ENCODE measurements around the gene TEN1.
"Not testable (repeated sequence)": the region's sequence is repeated elsewhere in the genome, so short reads cannot be mapped to it uniquely, and the experiment has no call there.

The TEN1 gene

GRCh38 chr17:75978938-75979704 is at the start of gene TEN1, which contains the start of gene ACOX1:
Gene TEN1, plus strand, starts transcription at chr17:75979240. Its CDS starts 6,953 bp downstream, at chr17:75986193.
Gene ACOX1, minus strand, starts transcription at chr17:75979166. Its CDS starts 93 bp downstream, at chr17:75979073.
- peak; percentile 93 to 96 for DNase-seq (ENCODE audit: low read depth in 2 of 2)

DNA sequence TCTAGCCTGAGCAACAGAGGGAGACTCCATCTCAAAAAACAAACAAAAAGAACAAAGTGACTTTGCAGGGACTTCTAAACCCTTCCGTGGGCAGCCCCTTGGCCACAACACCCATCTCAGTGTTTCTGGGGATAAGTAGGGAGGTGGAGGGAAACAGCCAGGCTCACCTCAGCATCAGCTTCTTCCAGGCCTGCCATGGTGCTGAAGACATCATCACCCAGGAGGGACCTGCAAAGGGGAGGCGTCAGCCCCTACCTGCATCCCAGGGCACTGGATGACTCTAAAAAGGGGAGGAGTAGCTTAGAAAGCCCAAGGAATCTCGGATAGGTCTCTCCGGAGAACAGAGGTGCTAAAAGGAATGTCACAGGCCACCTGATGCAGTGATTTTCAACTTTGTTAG is 48.0 kb upstream of the TEN1 start:
- no peak for DNase-seq (ENCODE audit: low read depth in 2 of 2)

DNA sequence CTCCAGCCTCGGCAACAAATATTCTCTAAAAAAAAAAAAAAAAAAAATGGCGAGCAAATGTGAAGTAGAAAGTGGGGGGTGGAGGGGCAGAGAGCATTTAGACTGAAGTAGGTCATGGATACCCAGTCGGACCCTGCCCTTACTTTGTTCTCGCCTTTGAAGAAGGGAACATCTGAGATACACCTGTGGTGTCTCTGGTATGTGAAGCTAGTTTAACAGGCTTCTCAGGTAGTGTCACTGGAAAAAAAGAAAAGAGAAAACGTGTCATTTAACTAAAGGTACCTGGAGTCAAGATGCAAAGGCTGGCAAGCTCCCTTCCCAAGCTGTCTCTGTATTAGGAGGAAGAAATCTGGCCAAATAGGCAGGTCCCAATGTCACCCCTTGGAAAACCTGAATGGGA is 46.2 kb upstream of the TEN1 start:
- DNase-seq (ENCODE audit: low read depth in 2 of 2) = no peak

DNA sequence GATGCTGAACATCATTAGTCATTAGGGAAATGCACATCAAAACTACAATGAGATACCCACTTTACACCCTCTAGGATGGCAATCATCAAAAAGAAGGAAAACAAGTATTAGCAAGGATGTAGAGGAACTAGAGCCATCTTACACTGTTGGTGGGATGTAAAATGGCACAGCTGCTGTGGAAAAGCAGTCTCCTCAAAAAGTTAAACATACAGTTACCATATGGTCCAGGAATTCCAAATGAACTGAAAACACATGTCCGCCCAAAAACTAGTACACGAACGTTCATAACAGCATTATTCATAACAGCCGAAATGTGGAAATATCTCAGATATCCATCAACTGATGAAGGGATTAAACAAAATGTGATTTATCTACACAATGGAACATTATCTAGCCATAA is 45.2 kb upstream of the TEN1 start:
- no peak for DNase-seq (ENCODE audit: low read depth in 2 of 2)

GRCh38 chr17:75937652-75938051 is 41.4 kb upstream of the TEN1 start:
- DNase-seq (ENCODE audit: low read depth in 2 of 2) = no peak

GRCh38 chr17:75940727-75941441 is 38.2 kb upstream of the TEN1 start, which contains the start of gene FBF1:
Gene FBF1, minus strand, starts transcription at chr17:75941042. Its CDS starts 2,893 bp downstream, at chr17:75938149.
- DNase-seq (ENCODE audit: low read depth in 2 of 2) = peak; percentile 79 to 86

GRCh38 chr17:75941442-75941819 is 37.6 kb upstream of the TEN1 start:
- DNase-seq (ENCODE audit: low read depth in 2 of 2) = no peak

- no peak for DNase-seq (ENCODE audit: low read depth in 2 of 2)
These were observed 36.6 kb upstream of the TEN1 start for GRCh38 chr17:75942473-75942872.

- DNase-seq (ENCODE audit: low read depth in 2 of 2) = no peak
These were observed 35.5 kb upstream of the TEN1 start for GRCh38 chr17:75943491-75943890.

DNA sequence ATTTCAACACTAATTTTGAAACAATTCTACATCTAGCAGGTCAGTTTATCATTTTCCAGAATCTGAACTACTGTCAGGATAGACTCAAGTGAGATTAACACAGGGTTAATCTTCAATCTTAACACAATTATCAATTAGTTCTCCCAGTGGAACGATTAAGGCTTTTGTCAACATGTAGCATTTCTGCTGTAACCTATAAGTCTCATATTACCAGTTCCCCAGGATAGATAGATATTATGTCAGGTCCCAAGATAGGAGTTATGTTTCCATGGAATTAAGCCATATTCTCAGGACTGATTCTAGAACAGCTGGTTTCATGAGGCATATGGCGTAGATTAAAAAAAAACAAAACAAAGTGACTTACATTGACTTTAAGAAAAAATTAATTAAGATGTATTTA is 33.8 kb upstream of the TEN1 start:
- no peak for DNase-seq (ENCODE audit: low read depth in 2 of 2)

DNA sequence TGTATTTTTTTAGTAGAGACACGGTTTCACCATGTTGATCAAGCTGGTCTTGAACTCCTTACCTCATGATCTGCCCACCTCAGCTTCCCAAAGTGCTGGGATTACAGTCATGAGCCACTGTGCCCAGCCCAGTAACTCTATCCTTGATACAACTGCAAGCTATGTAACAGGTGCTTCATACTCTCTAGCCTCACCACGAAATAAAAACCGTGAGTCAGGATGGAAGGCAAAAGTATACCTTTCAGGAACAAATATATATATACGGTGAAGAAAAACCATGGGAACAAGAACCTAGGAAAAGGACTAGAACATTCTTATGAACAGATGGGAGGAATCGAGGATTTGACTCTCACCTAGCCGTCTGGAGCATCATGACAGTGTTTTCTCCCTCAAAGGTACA is 28.6 kb upstream of the TEN1 start:
- no peak for DNase-seq (ENCODE audit: low read depth in 2 of 2)

DNA sequence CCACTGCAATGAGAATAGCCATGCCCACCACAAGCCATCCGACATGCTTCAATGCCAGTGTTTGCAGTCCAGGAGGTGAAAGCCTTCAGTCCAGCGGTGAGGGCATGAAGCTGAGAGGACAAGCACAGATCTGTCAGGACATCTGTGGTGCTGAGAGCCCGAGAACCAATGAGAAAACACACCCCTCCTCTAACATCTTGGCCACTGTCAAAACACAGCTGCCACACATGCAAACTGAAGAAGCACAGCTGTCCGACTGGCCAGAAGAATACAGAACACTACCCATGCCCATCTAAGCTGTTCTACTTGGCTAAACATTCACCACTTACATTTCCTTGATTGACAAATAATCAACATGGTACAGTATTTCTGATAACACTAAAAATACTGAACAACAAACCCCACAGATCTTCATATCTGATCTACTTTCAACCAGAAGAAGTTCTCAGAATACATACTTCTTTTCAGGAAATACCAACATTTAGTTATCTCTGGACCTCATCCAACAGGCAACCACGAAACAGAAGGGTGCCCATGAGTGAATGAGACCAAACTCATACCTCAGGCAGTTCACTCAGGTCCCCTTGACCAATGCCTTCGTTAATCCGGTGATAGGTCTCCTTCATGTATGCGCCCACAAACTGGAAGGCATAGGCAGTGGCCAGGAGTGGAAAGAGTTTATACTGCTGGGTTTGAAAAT is 28.0 kb upstream of the TEN1 start:
- no peak for DNase-seq (ENCODE audit: low read depth in 2 of 2)

- no peak for DNase-seq (ENCODE audit: low read depth in 2 of 2)
These were observed 19.8 kb upstream of the TEN1 start for GRCh38 chr17:75959051-75959838.

GRCh38 chr17:75959839-75960511 is 19.1 kb upstream of the TEN1 start:
- DNase-seq (ENCODE audit: low read depth in 2 of 2) = no peak

- DNase-seq (ENCODE audit: low read depth in 2 of 2) = no peak
These were observed 13.6 kb upstream of the TEN1 start for GRCh38 chr17:75965468-75965867.

DNA sequence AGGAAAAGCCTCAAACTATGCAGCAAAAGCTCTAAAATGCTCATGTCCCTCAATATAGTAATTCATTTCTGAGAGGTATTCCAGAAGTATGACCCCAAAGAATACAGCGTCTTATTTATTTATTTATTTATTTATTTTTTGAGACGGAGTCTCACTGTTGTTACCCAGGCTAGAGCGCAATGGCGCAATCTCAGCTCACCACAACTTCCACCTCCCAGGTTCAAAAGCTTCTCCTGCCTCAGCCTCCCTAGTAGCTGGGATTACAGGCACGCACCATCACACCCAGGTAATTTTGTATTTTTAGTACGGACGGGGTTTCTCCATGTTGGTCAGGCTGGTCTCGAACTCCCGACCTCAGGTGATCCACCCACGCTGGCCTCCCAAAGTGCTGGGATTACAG is 10.0 kb upstream of the TEN1 start:
- DNase-seq (ENCODE audit: low read depth in 2 of 2) = not testable (repeated sequence)

GRCh38 chr17:75970011-75970523 is 9.0 kb upstream of the TEN1 start:
- DNase-seq (ENCODE audit: low read depth in 2 of 2) = no peak

DNA sequence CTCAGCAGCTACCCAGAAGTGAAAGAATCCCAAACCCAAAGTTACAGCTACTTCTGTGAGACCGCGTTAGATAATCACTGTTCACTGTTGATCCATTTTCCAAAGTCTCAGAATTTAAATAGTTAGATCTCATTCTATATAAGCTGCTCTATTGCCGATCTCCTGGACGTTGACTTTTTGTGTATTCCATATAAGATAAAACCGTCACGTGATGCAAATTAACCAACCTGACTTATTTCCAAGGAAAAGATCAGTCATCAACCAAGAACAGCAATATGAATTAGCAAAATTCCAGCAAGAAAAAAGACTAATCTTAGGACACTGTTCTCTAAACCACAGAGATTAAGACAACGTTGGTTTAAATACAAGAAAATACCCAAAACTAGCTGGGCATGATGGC is 8.4 kb upstream of the TEN1 start:
- no peak for DNase-seq (ENCODE audit: low read depth in 2 of 2)

- DNase-seq (ENCODE audit: low read depth in 2 of 2) = not testable (repeated sequence)
These were observed 3.9 kb upstream of the TEN1 start for GRCh38 chr17:75975187-75975586.

GRCh38 chr17:75975757-75976174 is 3.3 kb upstream of the TEN1 start:
- DNase-seq (ENCODE audit: low read depth in 2 of 2) = no peak

Data from stimulated activated CD8-positive, alpha-beta memory T cell treated with anti-CD3 and anti-CD28 coated beads, Interleukin-7, amount 100 ng/mL, for 4 hours (primary cell).